ENCODE measurements around the gene EBI3.
A peak's percentile ranks its signal among the peaks of the same experiment; 100 is the strongest.
"Not testable (repeated sequence)": the region's sequence is repeated elsewhere in the genome, so short reads cannot be mapped to it uniquely, and the experiment has no call there.

Gene EBI3

GRCh38 chr19:4234862-4235201 lies 5.5 kb downstream of the EBI3 start:
- no peak for DNase-seq

DNA sequence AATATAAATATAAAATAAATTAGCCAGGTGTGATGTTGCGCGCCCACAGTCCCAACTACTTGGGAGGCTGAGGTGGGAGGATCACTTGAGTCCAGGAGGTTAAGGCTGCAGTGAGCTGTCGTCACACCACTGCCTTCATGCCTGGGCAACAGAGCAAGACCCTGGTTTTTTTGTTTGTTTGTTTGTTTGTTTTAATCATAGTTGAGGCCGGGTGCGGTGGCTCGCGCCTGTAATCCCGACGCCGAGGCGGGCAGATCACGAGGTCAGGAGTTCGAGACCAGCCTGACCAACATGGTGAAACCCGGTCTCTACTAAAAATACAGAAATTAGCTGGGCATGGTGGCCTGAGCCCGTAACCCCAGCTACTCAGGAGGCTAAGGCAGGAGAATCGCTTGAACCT lies 8.2 kb downstream of the EBI3 start:
- DNase-seq, result not testable (repeated sequence)

GRCh38 chr19:4238831-4239230 lies 9.5 kb downstream of the EBI3 start:
- DNase-seq, result no peak

DNA sequence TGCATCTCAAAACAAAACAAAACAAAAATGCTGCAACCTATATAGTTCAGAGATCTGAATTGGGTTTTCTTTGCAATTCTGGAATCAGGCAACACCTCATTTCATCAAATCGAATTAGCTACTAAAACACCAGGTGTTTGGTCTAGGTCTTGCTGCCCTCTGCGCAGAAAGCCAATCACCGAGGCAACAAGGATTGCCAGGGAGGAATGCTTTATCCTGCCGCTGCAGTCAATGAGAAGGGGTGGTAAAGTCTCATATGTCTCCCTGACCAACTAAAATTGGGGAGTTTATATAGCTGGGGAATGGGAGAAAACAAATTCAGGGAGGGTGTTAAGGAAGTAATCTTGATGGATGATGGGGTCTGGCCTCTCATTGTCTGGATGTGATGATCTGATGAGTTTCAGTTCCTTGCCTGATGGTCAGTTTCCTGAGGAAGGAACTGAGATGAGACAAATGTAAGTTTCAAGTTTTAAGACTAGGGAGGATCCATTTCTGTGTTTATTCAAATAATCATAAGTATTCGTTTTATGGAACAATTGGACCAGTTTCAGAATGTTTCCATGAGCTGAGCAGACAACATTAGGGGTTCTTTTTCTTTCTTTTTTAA lies 12.6 kb downstream of the EBI3 start:
- no peak for DNase-seq

DNA sequence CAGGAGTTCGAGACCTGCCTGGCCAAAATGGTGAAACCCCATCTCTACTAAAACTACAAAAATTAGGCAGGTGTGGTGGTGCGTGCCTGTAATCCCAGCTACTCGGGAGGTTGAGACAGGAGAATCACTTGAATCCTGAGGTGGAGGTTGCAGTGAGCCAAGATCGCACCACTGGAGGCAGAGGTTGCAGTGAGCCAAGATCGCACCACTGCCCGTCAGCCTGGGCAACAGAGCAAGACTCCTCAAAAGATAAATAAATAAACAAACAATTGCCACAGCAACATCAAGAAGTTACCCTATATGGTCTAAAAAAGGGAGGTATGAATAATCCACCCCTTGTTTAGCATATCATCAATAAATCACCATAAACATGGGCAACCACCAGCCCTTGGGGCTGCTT lies 16.6 kb downstream of the EBI3 start:
- not testable (repeated sequence) for DNase-seq

DNA sequence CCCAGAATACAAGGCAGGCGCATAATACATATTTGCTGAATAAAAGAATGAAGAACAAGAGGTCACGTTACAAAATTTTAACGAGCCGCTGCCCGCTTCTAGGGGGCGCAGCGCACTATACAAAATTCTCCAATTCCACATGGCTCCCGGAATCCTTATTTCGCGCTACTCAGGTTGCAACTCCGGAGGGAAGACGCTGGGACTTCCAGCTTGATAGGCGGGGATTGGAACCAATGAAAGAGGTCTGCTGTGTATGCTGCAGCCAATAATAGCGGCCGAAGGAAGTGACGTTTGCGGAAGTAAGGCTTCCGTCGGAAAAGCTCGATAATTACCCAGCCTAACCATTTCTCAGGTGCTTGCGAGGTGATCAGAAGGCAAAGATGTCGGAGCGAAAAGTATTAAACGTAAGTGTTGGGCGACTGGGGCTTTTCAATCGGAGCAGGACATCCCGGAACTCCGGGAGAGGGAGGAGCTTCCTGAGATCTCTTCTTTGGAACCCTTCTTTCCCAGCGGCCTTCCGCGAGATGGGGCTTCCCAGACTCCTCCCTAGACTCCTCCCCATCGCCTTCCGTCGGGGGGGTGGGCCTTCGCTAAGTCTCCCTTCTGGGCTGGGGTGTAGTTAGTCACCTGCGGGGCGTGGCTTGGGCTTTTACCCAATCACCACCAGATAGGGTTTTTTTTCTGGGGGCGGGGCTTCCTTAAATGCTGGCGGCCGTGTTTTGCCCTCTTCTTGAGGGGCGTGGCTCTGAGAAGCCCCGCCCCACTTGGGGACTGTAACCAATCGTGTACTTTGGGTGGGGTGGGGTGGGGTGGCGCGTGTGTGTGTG lies 17.7 kb downstream of the EBI3 start, which contains the start of gene YJU2:
Gene YJU2 (plus strand): TSS at position 314 of the 827 bp plus-strand sequence. CDS start 67 bp downstream, at position 381.
- peak; percentile 99 for DNase-seq

- no peak for DNase-seq
These were observed 27.2 kb downstream of the EBI3 start for GRCh38 chr19:4256563-4256962.

GRCh38 chr19:4257025-4257424 lies 27.7 kb downstream of the EBI3 start:
- DNase-seq, result no peak

- DNase-seq, result no peak
These were observed 28.9 kb downstream of the EBI3 start for GRCh38 chr19:4258181-4258580.

DNA sequence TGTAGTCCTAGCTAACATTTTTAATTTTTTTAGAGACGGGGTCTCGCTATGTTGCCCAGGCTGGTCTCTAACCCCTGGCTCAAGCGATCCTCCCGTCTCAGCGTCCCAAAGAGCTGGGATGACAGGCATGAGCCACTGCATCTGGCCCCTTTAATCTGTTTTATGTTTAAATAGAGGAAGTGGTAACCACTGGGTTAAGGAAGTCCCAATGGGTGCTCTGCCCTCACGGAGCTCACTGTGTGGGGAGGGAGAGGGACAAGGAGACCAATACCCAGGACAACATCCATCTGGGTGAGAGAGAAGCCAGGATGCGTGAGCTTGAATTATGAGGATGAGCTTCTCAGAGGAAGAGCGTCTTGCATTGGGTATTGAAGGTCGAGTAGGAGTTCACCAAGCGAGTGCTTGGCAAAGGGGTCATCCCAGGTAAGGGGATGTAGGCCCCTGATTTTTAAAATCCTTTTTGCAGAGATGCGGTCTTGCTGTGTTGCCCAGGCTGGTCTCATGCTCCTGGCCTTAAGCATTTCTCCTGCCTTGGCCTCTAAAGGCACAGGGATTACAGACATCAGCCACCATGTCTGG lies 31.4 kb downstream of the EBI3 start:
- no peak for DNase-seq

DNA sequence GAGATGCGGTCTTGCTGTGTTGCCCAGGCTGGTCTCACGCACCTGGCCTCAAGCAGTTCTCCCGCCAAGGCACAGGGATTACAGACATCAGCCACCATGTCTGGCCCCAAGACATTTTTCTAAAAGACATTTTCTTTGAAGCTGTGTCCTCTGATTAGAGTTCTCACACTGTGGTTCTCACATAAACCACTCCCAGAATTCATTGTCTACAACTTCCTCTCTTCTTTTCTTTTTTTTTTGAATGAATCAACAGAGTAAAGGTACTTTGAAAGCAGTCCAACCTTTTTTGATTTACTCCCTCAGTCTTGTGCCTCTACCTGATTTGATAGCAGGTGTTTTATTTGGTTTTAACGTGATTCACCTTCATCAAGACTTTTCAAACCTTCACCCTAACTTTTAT lies 35.5 kb downstream of the EBI3 start:
- no peak for DNase-seq

DNA sequence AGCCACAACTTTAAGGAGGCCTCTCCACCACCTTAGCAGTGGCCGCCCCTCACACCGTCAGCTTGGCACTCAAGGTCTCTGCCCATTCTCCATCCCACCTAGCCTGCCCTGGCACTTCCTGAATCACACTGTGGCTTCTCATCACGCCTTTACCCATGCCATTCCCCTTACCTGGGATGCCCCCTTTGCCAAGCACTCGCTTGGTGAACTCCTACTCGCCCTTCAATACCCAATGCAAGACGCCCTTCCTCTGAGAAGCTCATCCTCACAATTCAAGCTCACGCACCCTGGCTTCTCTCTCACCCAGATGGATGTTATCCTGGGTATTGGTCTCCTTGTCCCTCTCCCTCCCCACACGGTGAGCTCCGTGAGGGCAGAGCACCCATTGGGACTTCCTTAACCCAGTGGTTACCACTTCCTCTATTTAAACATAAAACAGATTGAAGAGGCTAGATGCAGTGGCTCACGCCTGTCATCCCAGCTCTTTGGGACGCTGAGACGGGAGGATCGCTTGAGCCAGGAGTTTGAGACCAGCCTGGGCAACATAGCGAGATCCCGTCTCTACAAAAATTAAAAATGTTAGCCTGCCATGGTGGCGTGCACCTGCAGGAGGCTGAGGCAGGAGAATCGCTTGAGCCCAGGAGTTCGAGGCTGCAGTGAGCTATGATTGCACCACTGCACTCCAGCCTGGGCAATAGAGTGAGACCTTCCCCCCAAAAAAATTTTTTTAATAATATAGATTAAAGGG lies 37.1 kb downstream of the EBI3 start:
- no peak for DNase-seq

DNA sequence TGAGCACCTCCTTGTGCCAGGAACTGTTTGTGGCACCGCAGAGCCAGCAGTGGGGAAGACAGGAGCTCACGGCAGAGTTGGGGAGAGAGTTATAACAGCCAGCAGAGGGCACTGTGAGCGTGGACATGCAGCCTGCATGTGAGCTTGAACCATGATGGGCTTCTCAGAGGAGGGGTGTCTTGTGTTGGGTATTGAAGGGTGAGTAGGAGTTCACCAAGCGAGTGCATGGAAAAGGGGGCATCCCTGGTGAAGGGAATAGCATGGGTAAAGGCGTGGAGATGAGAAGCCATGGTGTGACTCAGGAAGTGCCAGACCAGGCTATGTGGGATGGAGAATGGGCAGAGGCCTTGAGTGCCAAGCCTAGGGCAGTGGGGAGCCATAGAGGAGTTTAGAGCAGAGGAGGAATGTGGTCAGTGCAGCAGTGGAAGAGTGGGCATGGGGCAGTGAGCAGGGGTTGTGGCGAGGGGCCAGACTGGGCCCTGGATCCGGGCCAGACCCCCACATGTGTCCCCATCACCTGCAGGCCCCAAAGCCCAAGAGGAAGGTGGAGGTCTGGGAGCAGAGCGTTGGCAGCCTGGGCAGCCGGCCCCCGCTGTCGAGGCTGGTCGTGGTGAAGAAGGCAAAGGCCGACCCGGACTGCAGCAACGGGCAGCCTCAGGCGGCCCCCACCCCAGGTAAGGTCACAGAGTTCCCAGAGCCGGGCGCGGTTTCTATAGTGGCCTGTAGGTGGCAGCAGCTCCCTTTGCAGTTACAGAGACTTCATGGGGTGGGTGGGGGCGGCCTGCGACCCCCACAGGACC lies 38.0 kb downstream of the EBI3 start:
- peak; percentile 14 for DNase-seq

DNA sequence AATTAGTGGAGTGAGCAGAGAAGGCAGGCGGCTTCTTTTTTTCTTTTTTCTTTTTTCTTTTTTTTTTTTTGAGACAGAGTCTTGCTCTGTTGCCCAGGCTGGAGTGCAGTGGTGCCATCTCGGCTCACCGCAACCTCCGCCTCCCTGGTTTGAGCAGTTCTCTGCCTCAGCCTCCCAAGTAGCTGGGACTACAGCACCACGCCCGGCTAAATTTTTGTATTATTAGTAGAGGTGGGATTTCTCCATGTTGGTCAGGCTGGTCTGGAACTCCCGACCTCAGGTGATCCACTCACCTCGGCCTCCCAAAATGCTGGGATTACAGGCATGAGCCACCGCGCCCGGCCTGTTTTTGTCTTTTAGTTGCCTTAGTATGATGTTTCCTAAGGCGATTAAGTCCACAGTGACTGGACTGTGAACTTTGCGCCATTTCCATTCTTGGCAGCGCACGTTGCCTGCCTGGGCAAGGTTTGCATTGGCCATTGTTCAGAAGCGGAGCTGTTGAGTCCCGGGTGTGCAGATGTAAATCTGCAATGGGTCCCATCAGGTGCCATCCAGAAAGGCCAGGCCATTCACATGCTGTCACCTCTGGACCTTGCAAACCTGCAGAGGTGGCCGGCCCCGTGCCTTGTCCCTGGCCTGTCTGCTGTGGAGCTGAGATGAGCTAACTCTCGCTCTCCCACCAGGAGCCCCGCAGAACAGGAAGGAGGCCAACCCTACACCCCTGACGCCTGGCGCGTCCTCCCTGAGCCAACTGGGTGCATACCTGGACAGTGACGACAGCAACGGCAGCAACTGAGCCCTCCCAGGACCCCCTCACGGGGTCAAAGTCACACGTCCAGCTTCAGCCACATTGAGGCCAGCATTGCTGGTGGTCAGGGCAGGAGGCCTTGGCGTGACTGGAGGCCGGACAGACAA lies 38.8 kb downstream of the EBI3 start:
- no peak for DNase-seq

DNA sequence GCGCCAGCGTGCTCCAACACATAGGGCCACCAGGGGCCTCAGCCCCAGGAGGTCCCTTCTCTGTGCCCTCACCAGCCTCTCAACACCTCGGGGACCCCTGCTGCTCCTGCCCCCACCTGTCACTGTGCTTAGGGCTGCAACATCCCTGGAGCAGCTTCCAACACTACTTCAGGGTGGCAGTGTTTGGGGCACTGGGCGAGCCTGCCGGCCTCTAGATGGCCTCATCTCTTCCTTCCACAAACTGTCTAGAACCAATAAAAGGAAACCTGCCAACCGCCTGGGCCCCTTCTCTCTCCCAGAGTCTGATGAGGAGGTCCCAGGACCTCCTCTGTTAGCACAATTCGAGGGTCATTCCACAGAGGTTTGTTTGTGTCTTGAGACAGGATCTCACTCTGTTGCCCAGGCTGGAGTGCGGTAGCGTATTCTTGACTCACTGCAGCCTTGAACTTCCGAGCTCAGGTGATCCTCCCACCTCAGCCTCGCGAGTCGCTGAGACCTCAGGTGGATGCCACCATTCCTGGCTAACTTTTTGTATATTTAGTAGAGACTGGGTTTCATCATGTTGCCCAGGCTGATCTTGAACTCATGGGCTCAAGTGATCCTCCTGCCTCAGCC lies 39.6 kb downstream of the EBI3 start:
- no peak for DNase-seq

DNA sequence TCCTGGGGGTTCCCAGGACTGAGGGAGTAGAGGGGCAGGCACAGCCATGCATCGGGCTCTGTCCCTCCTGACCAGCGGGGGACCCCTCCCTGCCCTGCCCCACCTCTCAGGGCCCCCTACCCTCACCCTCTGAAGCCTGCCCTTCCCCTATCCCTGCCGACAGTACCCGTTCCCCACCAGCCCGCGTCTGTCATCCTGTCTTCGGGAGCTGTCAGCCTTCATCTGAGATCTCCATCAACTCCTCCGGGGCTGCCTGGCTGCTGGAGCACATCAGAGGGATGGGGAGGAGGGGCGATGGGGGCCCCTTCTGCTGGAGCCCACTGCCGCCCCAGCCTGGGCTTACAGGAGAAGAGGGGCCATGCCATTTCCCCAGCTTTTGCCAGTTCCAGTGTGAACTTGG lies 43.6 kb downstream of the EBI3 start:
- no peak for DNase-seq

GRCh38 chr19:4274321-4274686 lies 45.0 kb downstream of the EBI3 start:
- not testable (repeated sequence) for DNase-seq

DNA sequence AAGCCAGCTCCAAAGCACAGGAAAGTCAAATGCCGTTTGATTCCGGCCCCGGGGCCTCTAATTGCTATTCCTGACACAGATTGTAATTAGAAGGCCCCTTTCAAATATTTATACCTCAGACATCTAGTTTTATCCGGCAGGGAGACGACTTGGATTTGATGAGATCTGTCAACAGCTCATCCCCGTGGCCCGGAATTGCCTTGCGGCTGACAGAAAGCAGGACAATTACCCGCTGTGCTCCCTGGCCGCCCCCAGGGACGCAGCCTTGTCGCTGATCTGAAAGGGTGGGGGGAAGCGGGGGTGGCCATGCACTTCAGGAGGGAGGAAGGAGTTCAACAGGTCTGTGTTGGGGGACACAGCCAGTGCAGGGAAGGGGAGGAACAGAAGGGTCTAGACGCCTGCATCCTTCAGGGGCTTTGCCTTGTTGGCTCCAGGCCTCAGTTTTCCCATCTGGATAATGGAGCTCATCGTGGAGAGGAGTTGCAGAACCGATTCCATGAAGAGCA lies 47.9 kb downstream of the EBI3 start:
- no peak for DNase-seq

DNA sequence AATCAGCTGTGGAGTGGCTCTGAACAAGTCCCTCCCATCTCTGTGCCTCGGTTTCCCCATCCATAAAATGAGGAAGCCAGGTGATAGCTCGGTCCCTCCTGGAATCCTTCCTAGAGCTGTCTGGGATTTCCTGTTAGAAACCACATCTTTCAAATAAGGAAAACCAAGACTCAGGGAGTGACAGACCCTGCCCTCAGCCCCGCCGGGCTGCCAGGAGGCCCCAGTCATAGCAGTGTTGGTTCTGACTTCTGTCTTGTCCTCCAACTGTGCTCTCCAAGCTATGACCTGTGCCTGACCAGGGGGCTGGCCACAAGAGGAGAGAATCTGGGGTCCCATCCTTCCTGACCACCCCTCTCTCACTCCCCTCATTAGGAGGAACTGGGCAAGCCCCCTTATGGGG lies 48.7 kb downstream of the EBI3 start:
- DNase-seq, result no peak

GRCh38 chr19:4278419-4279266 lies 49.3 kb downstream of the EBI3 start, which contains the start of gene SHD:
Gene SHD (plus strand): TSS chr19:4279266. CDS start chr19:4280064, 798 bp downstream.
- no peak for DNase-seq
